Lower leg skin (tissue), 3 donors: ENCODE results near the gene FLNB.

ENCODE experiments used
- CTCF ChIP-seq, 3 donors: fragments of 450-650 bp; IDR thresholded peaks; one replicate each; pipeline ENCODE4 v1.5.1; 2016; ENCODE audit warnings: antibody characterized with exemption in 3 of 3, mild to moderate bottlenecking in 3 of 3, moderate library complexity in 2 of 3
- POLR2A ChIP-seq, 2 donors: fragments of 450-650 bp; IDR thresholded peaks; one replicate each; pipeline ENCODE4 v1.6.1; 2016 to 2017; ENCODE audit warnings: antibody characterized with exemption in 2 of 2, mild to moderate bottlenecking in 1 of 2, moderate library complexity in 1 of 2

GRCh38 chr3:58032186-58032585 is 24.0 kb downstream of the FLNB start:
- no peak for TF ChIP-seq CTCF (IDR thresholded peaks at IDR 0.05)
- no peak for TF ChIP-seq POLR2A (IDR thresholded peaks at IDR 0.05)
